Natural killer cell (primary cell): ENCODE results near the gene KDM1B. TPM values are rescaled to one million over a fixed set of nuclear protein-coding genes. Genes with fewer than 3 reads are reported as not detected.

Experiments used
- ATAC-seq, 3 donors: fragments of 150-1000 bp in 2 of 3; fragments of 200-7000 bp in 1 of 3; cut with Tn5 transposase; 1 replicate in 1 of 3; 2 replicates in 2 of 3; pipeline ENCODE4 v1.10.0; 2021; ENCODE audit warnings: mild to moderate bottlenecking in 2 of 3, moderate library complexity in 2 of 3
- DNase-seq, 2 donors: peaks; one replicate each; pipeline versions ENCODE4 v3.0.0 to v3.0.0-alpha.2; 2013 to 2021; ENCODE audit warnings: mixed read lengths in 1 of 2
- H3K27ac ChIP-seq: one replicate; pipeline ENCODE4 v1.5.1; 2013; ENCODE audit warnings: mild to moderate bottlenecking, low read length
- H3K27me3 ChIP-seq: one replicate; pipeline ENCODE4 v1.6.1; 2013; ENCODE audit warnings: low read length; ENCODE audit not compliant: control insufficient read depth, insufficient read depth
- H3K36me3 ChIP-seq: one replicate; pipeline ENCODE4 v1.6.1; 2013; ENCODE audit warnings: low read length; ENCODE audit not compliant: control insufficient read depth, insufficient read depth
- H3K4me1 ChIP-seq: one replicate; pipeline ENCODE4 v1.6.1; 2013; ENCODE audit warnings: low read length; ENCODE audit not compliant: control insufficient read depth, insufficient read depth
- H3K4me3 ChIP-seq: one replicate; pipeline ENCODE4 v1.5.1; 2013; ENCODE audit warnings: low read length
- H3K9me3 ChIP-seq: one replicate; pipeline ENCODE4 v1.6.1; 2013; ENCODE audit warnings: low read length; ENCODE audit not compliant: control insufficient read depth, insufficient read depth
- H3K27ac Mint-ChIP-seq, 2 donors: one replicate each; pipeline ENCODE4 v1.8.0; 2022; ENCODE audit warnings: mild to moderate bottlenecking in 2 of 2, mixed read lengths in 2 of 2, moderate library complexity in 1 of 2
- H3K27me3 Mint-ChIP-seq, 2 donors: one replicate each; pipeline ENCODE4 v1.8.0; 2022; ENCODE audit warnings: low read depth in 2 of 2, mixed read lengths in 2 of 2
- H3K36me3 Mint-ChIP-seq: one replicate; pipeline ENCODE4 v1.8.0; 2022; ENCODE audit warnings: mixed read lengths
- H3K4me1 Mint-ChIP-seq, 2 donors: one replicate each; pipeline ENCODE4 v1.8.0; 2022; ENCODE audit warnings: mixed read lengths in 2 of 2
- H3K4me3 Mint-ChIP-seq: one replicate; pipeline ENCODE4 v1.8.0; 2022; ENCODE audit warnings: mild to moderate bottlenecking, moderate library complexity, mixed read lengths
- H3K9me3 Mint-ChIP-seq, 2 donors: one replicate each; pipeline ENCODE4 v1.8.0; 2022; ENCODE audit warnings: mixed read lengths in 2 of 2
- CTCF ChIP-seq: fragments of 200-600 bp; IDR thresholded peaks from one replicate; pipeline ENCODE4 v1.8.0; 2022; ENCODE audit warnings: antibody characterized with exemption
- WGBS: methylation state at CpG from one replicate; pipeline ENCODE4 v1.1.7; 2013; ENCODE audit warnings: missing lambda C conversion rate; ENCODE audit not compliant: insufficient coverage; 5-methylcytosine and 5-hydroxymethylcytosine counted together
- intact Hi-C: fragments of 100-400 bp; cut with micrococcal nuclease; formaldehyde crosslinking; loops from one replicate; pipeline ENCODE4 v1.14.2; 2022
- total RNA-seq, 4 donors: library from RNA; stranded (reverse); fragments of 120-200 nt in 1 of 4; gene quantifications; one replicate each; pipeline versions ENCODE4 v1.2.3 to v1.2.4, GENCODE V29; 2013 to 2022

KDM1B gene
- total RNA-seq, 3 donors from 2014 or later (not counting 1 experiment from before 2014, with no cell fraction given), result 12.7 to 13.3 (median 13.0) TPM

DNA sequence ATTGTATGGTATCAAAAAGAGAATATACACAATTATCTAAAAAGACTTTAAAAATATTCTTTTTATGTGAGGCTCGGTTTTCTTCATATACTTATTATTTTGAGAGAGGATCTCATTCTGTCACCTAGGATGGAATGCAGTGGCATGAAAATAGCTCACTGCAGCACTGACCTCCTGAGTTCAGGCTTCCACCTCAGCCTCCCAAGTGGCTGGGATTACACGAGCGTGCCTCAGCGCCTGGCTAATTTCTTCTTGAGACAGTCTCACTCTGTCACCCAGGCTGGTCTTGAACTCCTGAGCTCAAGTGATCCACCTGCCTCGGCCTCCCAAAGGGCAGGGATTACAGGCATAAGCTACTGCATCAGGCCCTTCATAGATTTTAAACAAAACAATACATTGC, 98.4 kb downstream of the KDM1B start:
- ATAC-seq, result no peak

DNA sequence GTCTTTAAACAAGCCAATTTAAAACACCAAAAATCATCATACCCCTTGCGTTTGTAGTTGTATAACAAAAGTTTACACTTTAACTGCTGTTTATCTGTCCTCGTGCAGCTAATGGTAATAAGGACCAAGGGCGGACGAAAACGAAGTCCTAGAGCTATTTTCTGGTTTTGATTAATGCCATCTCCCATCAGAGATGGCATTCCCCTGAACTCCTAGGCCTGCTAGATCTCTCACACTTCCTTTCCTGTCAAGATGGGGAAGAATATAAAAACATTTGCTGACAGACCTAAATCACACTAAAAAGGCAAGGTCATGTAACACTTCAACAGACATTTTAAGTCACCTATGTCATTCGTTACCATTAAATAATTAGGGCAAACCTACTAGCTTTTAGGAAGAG, 99.6 kb downstream of the KDM1B start:
- no peaks in the 10 kb centered on the region for H3K9me3 Mint-ChIP-seq
- intact Hi-C loops, result no loop called here
- peaks cover 16% of the 10 kb centered on the region for H3K36me3 Mint-ChIP-seq
- H3K27ac Mint-ChIP-seq, result peak overlapping the region; percentile 5 to 18
- ATAC-seq (no peak), DNase-seq (no peak)
- peaks cover 17% of the 10 kb centered on the region in 2 donors for H3K4me1 Mint-ChIP-seq
- Histone ChIP-seq H3K4me3 (no peak overlapping the region), H3K27ac (no peak overlapping the region), H3K27me3 (no peaks in the 10 kb centered on the region), H3K36me3 (peaks cover 63% of the 10 kb centered on the region), H3K4me1 (no peaks in the 10 kb centered on the region), H3K9me3 (no peaks in the 10 kb centered on the region)
- H3K27me3 Mint-ChIP-seq, result no peaks in the 10 kb centered on the region
- H3K4me3 Mint-ChIP-seq, result no peak overlapping the region
- WGBS, result 97% methylated on average over 6 of the region's 6 CpGs
- TF ChIP-seq CTCF, result no peak

More for the DNA sequence above, 98.4 kb downstream of the KDM1B start:
- H3K4me3 ChIP-seq, result no peak overlapping the region
- no peaks in the 10 kb centered on the region for H3K27me3 ChIP-seq
- Mint-ChIP-seq H3K36me3 (peaks cover 16% of the 10 kb centered on the region), H3K4me3 (no peak overlapping the region), H3K4me1 (peaks cover 16 to 19% of the 10 kb centered on the region in 2 donors), H3K27ac (no peak overlapping the region), H3K27me3 (no peaks in the 10 kb centered on the region), H3K9me3 (no peaks in the 10 kb centered on the region)
- WGBS, result 95% methylated on average over 4 of the region's 5 CpGs
- no peak for TF ChIP-seq CTCF
- DNase-seq, result no peak
- no peak overlapping the region for H3K27ac ChIP-seq
- H3K36me3 ChIP-seq, result peaks cover 74% of the 10 kb centered on the region
- H3K4me1 ChIP-seq, result no peaks in the 10 kb centered on the region
- no peaks in the 10 kb centered on the region for H3K9me3 ChIP-seq
- intact Hi-C loops, result no loop called here

DNA sequence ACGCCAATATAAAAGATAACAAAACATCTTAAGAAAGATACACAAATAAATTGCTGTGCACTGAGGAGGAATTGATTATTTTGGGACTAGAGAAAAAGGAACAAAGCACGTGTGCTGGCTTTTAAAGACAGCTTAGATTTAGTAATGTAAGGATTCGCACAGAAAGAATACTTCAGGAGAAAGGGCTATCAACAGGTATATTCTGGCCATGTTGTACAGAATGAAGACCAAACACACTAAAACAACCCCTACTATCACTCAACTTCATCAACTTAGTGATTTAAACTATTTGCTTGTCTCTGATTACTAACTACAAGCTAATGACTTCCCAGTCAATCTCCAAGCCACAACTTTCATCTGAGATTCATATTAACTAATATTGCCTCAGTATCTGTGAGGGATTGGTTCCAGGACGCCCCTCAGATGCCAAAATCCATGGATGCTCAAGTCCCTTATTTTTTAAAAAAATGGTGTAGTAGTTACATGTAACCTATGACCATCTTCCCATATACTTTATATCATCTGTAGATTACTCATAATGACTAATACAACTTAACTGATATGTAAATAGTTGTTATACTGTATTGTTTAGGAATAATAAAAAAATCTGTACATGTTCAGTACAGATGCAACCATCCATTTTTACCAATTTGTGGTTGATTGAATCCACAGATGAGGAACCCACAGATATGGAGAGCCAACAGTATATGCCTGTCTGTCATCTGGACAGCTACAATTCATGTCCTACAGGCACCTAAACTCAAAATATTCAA, 104.6 kb downstream of the KDM1B start:
- H3K4me1 Mint-ChIP-seq, result peaks cover 47 to 53% of the 10 kb centered on the region in 2 donors
- peaks cover 8% of the 10 kb centered on the region for H3K36me3 Mint-ChIP-seq
- Histone ChIP-seq H3K4me3 (no peak overlapping the region), H3K9me3 (no peaks in the 10 kb centered on the region), H3K27me3 (no peaks in the 10 kb centered on the region), H3K4me1 (peaks cover 22% of the 10 kb centered on the region), H3K36me3 (peaks cover 32% of the 10 kb centered on the region), H3K27ac (no peak overlapping the region)
- H3K9me3 Mint-ChIP-seq, result no peaks in the 10 kb centered on the region
- H3K4me3 Mint-ChIP-seq, result peak overlapping the region; percentile 2
- H3K27ac Mint-ChIP-seq, result peak overlapping the region; percentile 91 to 94
- ATAC-seq (no peak), DNase-seq (no peak)
- TF ChIP-seq CTCF, result no peak
- 88% methylated on average over 2 of the region's 4 CpGs for WGBS
- no peaks in the 10 kb centered on the region for H3K27me3 Mint-ChIP-seq
- intact Hi-C loops, result no loop called here
